ENCODE measurements around the gene ALLC.

The ALLC gene

DNA sequence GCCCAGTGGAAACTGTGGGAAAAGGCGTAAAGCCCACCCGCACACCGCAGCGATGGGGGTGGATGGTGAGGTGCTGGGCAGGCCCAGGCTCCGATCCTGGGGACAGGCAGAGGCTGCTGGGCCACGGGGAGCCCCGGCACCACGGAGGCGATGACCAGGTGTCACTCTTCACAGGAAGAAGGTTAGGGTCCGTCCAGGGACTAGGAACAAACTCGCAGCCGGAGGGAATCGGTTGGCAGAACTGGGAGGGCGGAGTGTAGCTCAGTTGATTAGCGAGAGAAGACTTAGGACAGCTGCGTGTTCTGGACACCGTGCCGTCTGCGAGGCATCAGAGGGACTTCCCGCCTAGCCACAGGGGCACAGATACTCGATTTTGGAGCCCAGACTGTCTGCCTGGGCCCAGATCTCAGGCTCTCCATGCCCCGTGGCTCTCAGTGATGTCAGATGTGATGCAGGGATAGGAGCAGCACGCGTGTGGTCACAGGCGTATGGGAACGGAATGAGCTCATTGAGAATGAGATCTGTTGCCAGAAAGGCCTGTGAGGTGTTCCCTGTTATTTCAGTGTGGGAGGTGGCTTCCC is 16.1 kb upstream of the ALLC start:
- DNase-seq = no peak

DNA sequence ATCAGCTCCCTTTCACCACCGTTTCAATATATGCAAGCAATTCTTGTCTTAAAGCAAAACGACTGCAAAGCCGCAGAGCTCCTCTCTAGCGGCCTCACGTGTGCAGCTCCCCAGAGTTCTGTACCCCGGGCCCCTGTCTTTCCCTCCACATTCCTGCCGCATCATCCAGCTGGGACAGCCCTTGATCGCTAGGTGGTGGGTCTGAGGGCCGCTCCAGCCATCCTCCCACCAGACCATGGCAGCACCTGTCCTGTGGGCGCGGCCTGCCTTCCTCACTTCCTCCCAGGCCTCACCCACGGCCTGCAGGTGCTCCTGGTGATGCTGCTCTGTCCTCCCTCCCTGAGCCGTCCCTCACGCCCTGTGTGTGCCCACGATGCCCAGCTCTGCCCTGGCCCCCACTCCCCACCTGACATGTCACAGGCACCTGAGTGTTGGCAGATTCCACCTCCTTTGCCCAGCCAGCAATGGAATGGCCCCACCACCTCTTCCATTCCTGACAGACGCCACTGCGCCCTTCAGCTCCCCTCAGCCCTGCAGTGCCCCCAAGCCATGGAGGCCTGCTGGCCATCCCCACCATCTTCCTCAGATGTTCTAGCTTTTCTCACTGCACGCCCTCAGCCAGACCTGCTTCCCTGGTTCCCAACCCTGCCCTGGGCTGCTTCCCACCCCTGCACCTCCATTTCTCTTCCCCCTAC is 15.3 kb upstream of the ALLC start:
- no peak for DNase-seq

DNA sequence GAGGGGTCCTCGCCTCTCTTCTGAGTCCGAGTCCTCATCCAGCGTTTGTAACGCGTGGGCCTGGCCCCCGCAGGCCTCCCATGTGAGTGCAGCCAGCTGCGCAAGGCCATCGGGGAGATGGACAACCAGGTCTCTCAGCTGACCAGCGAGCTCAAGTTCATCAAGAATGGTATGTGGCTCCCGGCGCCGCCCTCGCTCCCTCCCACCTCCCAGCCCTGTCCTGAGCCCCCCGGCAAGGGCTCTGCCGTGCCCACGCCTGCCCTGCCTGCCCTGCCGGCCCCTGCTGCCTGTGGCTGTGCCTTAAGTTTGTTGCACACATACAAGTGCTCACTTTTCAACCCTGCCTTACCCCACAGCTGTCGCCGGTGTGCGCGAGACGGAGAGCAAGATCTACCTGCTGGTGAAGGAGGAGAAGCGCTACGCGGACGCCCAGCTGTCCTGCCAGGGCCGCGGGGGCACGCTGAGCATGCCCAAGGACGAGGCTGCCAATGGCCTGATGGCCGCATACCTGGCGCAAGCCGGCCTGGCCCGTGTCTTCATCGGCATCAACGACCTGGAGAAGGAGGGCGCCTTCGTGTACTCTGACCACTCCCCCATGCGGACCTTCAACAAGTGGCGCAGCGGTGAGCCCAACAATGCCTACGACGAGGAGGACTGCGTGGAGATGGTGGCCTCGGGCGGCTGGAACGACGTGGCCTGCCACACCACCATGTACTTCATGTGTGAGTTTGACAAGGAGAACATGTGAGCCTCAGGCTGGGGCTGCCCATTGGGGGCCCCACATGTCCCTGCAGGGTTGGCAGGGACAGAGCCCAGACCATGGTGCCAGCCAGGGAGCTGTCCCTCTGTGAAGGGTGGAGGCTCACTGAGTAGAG is 14.4 kb upstream of the ALLC start:
- no peak for DNase-seq

GRCh38 chr2:3644246-3644525 is 13.8 kb upstream of the ALLC start:
- no peak for DNase-seq

- DNase-seq = no peak
These were observed 13.0 kb upstream of the ALLC start for GRCh38 chr2:3644891-3645605.

DNA sequence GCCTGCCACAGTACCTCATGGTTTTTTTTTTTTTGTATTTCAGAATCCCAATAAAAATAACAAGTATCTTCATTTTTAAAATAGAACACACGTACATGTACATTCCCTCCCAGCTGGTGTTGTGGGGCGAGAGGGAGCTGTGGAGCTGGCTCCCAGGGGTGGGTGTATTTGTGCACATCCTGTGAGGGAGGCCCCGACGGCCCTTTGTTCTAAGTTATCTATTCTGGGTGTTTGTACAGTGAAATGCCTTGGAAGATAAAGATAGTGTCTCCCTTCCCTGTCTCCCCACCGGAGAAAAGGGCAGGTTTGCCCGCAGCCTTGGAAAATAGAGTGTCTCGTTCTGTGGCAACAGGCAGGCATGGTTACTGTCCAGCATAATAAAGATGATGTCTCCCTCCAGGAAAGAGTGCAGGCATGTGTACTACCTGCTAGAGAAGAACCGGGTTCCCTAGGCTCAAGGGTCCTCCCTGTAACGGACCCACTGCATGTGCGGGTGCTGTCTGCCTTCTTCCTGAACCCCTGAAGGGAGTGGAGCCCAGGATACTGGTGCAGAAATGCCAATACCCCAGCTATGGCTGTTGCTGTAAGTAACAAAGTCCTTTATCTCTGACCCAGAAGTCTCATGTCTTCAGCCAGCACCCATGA is 12.1 kb upstream of the ALLC start:
- DNase-seq = no peak

DNA sequence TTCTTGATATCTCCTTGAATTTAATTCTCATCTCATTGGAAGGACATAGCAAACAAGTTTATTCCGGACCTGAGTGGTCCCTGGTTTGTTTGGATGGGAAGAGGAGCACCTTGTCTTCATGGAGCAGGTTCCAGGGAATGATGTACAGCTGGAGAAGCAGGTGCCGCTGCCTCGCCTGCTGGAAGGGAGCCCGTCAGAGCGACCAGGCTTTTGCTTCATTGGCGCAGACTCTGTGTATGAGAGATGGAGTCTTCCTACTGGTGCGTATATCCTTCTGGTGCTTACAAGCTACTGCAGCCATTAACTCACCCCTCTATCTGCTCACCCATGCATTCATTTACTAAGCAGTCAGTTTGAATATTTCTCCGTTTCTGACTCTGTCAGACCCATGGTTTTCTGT is 11.6 kb upstream of the ALLC start:
- no peak for DNase-seq

- no peak for DNase-seq
These were observed 10.8 kb upstream of the ALLC start for GRCh38 chr2:3647246-3647645.

- no peak for DNase-seq
These were observed 10.0 kb upstream of the ALLC start for GRCh38 chr2:3647831-3648651.

GRCh38 chr2:3648652-3649177 is 9.3 kb upstream of the ALLC start:
- no peak for DNase-seq

GRCh38 chr2:3649581-3649980 is 8.4 kb upstream of the ALLC start:
- DNase-seq = no peak

- DNase-seq = no peak
These were observed 7.7 kb upstream of the ALLC start for GRCh38 chr2:3650140-3650920.

DNA sequence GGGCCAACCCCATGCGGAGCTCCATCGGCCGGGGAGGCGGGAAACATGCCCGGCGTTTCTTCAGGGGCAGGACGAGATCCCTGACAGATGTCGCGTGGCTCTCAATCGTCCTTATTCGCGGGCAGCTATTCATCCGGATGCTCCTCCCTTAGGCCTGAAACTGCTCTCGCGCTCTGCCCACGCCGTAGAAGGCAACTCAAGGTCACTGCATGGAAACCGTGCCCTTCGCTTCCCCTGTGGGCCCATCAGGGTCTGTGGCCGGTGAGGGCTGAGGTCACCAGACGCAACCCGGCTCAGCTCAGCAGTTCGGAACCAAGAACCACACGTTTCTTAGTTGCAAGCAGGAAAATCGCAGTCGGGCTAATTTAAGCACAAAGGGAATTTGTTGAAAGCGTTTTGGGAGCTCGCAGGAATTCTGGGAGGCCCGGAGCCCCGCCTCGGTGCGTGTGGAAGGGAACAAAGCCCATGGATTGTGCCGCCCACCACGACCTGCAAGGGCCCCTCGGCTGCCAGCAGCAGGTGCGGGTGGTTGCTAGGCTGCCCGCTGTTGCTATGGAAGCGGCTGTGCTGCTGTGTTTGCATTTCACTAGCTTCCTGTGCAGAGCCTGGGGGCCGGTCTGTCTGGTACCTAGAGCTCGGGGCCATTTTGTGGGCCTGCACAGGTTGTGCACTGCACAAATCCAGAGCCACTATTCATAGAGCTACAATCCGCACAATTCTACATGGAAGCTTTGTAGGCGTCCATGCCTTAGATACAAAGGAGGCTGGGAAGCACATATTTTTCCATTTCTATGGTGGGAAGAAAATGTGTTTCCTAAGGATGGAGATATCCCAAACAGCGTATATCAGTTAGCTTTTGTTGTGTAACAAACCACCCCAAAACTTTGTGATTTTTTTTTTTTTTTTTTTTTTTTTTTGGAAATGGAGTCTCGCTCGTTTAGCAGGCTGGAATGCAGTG is 6.0 kb upstream of the ALLC start:
- DNase-seq = peak; percentile 13

- DNase-seq = no peak
These were observed 4.9 kb upstream of the ALLC start for GRCh38 chr2:3652896-3653625.

- no peak for DNase-seq
These were observed 4.0 kb upstream of the ALLC start for GRCh38 chr2:3654011-3654410.

DNA sequence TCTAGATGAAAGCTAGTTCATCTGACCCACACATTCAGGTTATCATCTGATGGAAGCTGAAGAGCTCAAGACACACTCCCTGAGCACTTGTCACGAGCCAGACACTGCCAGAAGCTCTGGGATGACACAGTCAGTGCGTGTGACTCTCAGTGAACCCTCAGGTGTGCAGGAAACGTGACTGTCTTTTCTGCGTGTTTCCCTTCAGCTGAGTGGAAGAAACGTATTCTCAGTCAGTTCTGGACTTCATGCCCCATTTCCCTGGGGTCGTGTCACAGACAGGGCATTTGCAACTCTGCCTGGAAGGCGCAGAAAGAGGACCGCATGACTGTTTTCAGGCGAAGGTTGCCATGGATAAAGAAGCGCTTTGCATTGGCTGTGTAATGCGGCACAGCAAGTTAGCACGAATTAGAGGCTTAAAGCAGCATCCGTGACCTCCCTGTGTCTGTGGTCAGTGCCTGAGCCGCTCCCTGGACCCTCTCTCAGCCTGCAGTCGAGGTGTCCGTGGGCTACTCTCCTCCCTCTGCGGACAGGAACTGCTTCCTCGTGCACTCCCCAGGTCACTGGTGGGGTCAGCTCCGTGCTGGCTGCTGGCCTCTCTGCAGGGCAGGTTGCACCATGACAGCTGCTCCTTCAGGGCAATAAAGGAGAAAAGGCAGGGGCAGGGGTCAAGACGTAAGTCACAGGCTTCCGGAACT is 3.3 kb upstream of the ALLC start:
- no peak for DNase-seq

DNA sequence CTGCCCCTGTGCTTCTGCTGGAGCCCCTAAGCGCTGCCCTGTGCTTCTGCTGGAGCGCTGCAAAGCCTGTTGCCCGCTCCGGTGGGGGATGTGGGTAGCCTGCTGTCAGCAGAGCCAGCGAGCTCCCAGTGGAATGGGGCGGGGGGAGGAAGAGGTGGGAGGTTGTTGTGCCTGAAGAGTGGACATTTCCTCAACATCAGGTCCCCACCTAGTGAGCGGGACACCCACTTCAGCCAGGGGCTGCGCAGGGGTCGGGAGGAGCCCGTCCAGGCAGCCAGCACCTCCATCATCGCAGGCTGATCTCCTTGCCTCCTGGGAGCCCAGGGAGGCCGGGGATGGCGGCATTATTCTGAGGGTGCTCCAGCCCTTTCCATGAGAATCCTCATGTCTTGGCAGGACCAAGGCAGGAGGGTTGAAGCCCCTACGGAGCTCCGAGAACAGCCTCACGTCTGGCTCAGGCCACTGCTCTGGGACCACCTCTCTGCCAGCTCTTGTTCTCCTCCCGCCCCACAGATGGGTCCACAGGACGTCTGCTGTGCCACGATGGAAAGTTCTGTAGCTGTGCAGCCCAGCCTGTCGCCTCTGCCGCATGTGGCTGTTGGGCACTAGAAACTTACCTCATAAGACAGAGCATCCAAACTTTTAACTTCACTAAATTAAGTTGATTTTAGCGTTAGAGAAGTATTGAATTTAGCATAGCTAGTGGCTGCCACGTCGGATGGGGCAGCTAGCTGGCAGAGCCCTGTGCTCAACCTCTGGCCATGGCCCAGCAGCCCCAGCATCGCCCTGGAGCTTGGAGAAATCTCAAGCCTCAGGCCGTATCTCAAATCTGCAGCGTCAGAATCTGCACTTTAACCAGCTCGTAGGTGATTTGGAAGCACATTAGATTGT is 1.9 kb upstream of the ALLC start:
- DNase-seq = no peak
